Activated naive CD4-positive, alpha-beta T cell treated with anti-CD3 and anti-CD28 coated beads for 36 hours (primary cell): ENCODE data around the gene KDM4B. TPM values are rescaled to one million over a fixed set of nuclear protein-coding genes. Genes with fewer than 3 reads are reported as not detected.

ENCODE experiments used
- CTCF ChIA-PET: fragments of 350-600 bp; sonication (Branson Sonifier 250); formaldehyde crosslinking; loops from one replicate; lab custom pipeline; 2021; ENCODE audit warnings: antibody characterized with exemption; lab: Charles Lee
- DNase-seq: peaks from one replicate; pipeline ENCODE4 v3.0.0-alpha.2; 2020
- H3K27ac Mint-ChIP-seq: one replicate; pipeline ENCODE4 v1.8.0; 2021; ENCODE audit warnings: mild to moderate bottlenecking, mixed read lengths
- H3K27me3 Mint-ChIP-seq: one replicate; pipeline ENCODE4 v1.8.0; 2021; ENCODE audit warnings: low read depth, mixed read lengths
- H3K36me3 Mint-ChIP-seq: one replicate; pipeline ENCODE4 v1.8.0; 2021; ENCODE audit warnings: low read depth, mixed read lengths
- H3K4me1 Mint-ChIP-seq: one replicate; pipeline ENCODE4 v1.8.0; 2021; ENCODE audit warnings: low read depth, mixed read lengths
- H3K4me3 Mint-ChIP-seq: one replicate; pipeline ENCODE4 v1.8.0; 2021; ENCODE audit warnings: mild to moderate bottlenecking, moderate library complexity, mixed read lengths
- H3K9me3 Mint-ChIP-seq: one replicate; pipeline ENCODE4 v1.8.0; 2021; ENCODE audit warnings: mixed read lengths
- intact Hi-C: fragments of 100-400 bp; cut with micrococcal nuclease; formaldehyde crosslinking; loops from one replicate; pipeline ENCODE4 v1.15.1; 2023
- total RNA-seq, 2 experiments: library from RNA; stranded (reverse); gene quantifications; one replicate each; pipeline ENCODE4 v1.2.3, GENCODE V29; 2021

KDM4B gene
- total RNA-seq, 2 experiments from 2014 or later, result 10.5 to 12.7 TPM

GRCh38 chr19:5126498-5127223 lies 157.7 kb downstream of the KDM4B start:
- peaks cover 28% of the 10 kb centered on the region for H3K4me1 Mint-ChIP-seq
- no peak overlapping the region for H3K27ac Mint-ChIP-seq
- DNase-seq, result no peak
- H3K36me3 Mint-ChIP-seq, result peaks cover 5% of the 10 kb centered on the region
- no peaks in the 10 kb centered on the region for H3K9me3 Mint-ChIP-seq
- no peak overlapping the region for H3K4me3 Mint-ChIP-seq
- CTCF ChIA-PET, result interaction anchor here (0.5 kb wide), 1 partner anchor 45 kb away, joined by 4 read pairs; no protein-coding TSS in a partner anchor
- intact Hi-C loops, result no loop called here
- H3K27me3 Mint-ChIP-seq, result no peaks in the 10 kb centered on the region

GRCh38 chr19:5127717-5128116 lies 158.8 kb downstream of the KDM4B start:
- intact Hi-C loops, result no loop called here
- Mint-ChIP-seq H3K4me3 (no peak overlapping the region), H3K27me3 (no peaks in the 10 kb centered on the region), H3K9me3 (no peaks in the 10 kb centered on the region), H3K4me1 (peaks cover 31% of the 10 kb centered on the region), H3K36me3 (no peaks in the 10 kb centered on the region), H3K27ac (no peak overlapping the region)
- CTCF ChIA-PET, result no interaction called here
- no peak for DNase-seq

GRCh38 chr19:5128251-5128935 lies 159.5 kb downstream of the KDM4B start:
- no peak for DNase-seq
- Mint-ChIP-seq H3K9me3 (no peaks in the 10 kb centered on the region), H3K36me3 (no peaks in the 10 kb centered on the region), H3K27me3 (no peaks in the 10 kb centered on the region), H3K4me3 (no peak overlapping the region), H3K4me1 (peaks cover 31% of the 10 kb centered on the region), H3K27ac (no peak overlapping the region)
- intact Hi-C loops, result no loop called here
- CTCF ChIA-PET, result no interaction called here

GRCh38 chr19:5128936-5129389 lies 160.1 kb downstream of the KDM4B start:
- DNase-seq, result no peak
- CTCF ChIA-PET, result no interaction called here
- Mint-ChIP-seq H3K4me3 (no peak overlapping the region), H3K27ac (no peak overlapping the region), H3K9me3 (no peaks in the 10 kb centered on the region), H3K4me1 (peaks cover 31% of the 10 kb centered on the region), H3K36me3 (no peaks in the 10 kb centered on the region), H3K27me3 (no peaks in the 10 kb centered on the region)
- intact Hi-C loops, result no loop called here

GRCh38 chr19:5129691-5130090 lies 160.8 kb downstream of the KDM4B start:
- H3K36me3 Mint-ChIP-seq, result peaks cover 3% of the 10 kb centered on the region
- no peak overlapping the region for H3K4me3 Mint-ChIP-seq
- peaks cover 31% of the 10 kb centered on the region for H3K4me1 Mint-ChIP-seq
- CTCF ChIA-PET, result no interaction called here
- H3K27ac Mint-ChIP-seq, result peak overlapping the region; percentile 83
- H3K27me3 Mint-ChIP-seq, result no peaks in the 10 kb centered on the region
- H3K9me3 Mint-ChIP-seq, result no peaks in the 10 kb centered on the region
- intact Hi-C loops, result loop anchor here (5.0 kb wide), 1 partner anchor 317 kb away; no protein-coding TSS in a partner anchor
- DNase-seq, result no peak

GRCh38 chr19:5130371-5131030 lies 161.6 kb downstream of the KDM4B start:
- peak; percentile 82 for DNase-seq
- intact Hi-C loops, result loop anchor here (5.0 kb wide), 1 partner anchor 318 kb away; no protein-coding TSS in a partner anchor
- Mint-ChIP-seq H3K27me3 (no peaks in the 10 kb centered on the region), H3K4me3 (peak overlapping the region; percentile 49), H3K4me1 (peaks cover 26% of the 10 kb centered on the region), H3K9me3 (no peaks in the 10 kb centered on the region), H3K36me3 (peaks cover 4% of the 10 kb centered on the region), H3K27ac (peak overlapping the region; percentile 83)
- CTCF ChIA-PET, result no interaction called here

- DNase-seq, result no peak
Observed at GRCh38 chr19:5131031-5131505, 162.2 kb downstream of the KDM4B start.

GRCh38 chr19:5131506-5132205 lies 162.7 kb downstream of the KDM4B start:
- CTCF ChIA-PET, result no interaction called here
- H3K9me3 Mint-ChIP-seq, result no peaks in the 10 kb centered on the region
- no peak for DNase-seq
- H3K36me3 Mint-ChIP-seq, result peaks cover 4% of the 10 kb centered on the region
- no peaks in the 10 kb centered on the region for H3K27me3 Mint-ChIP-seq
- peak overlapping the region; percentile 15 for H3K27ac Mint-ChIP-seq
- peaks cover 22% of the 10 kb centered on the region for H3K4me1 Mint-ChIP-seq
- H3K4me3 Mint-ChIP-seq, result peak overlapping the region; percentile 49
- intact Hi-C loops, result loop anchor here (5.0 kb wide), 1 partner anchor 319 kb away; no protein-coding TSS in a partner anchor

More at GRCh38 chr19:5131031-5131505, 162.2 kb downstream of the KDM4B start:
- Mint-ChIP-seq H3K9me3 (no peaks in the 10 kb centered on the region), H3K27ac (peak overlapping the region; percentile 83), H3K4me3 (peak overlapping the region; percentile 49), H3K27me3 (no peaks in the 10 kb centered on the region), H3K36me3 (peaks cover 4% of the 10 kb centered on the region), H3K4me1 (peaks cover 22% of the 10 kb centered on the region)
- CTCF ChIA-PET, result no interaction called here
- intact Hi-C loops, result loop anchor here (5.0 kb wide), 1 partner anchor 319 kb away; no protein-coding TSS in a partner anchor

GRCh38 chr19:5132206-5132560 lies 163.3 kb downstream of the KDM4B start:
- Mint-ChIP-seq H3K27me3 (no peaks in the 10 kb centered on the region), H3K27ac (no peak overlapping the region), H3K36me3 (peaks cover 7% of the 10 kb centered on the region), H3K9me3 (no peaks in the 10 kb centered on the region), H3K4me3 (peak overlapping the region; percentile 9), H3K4me1 (peaks cover 22% of the 10 kb centered on the region)
- CTCF ChIA-PET, result no interaction called here
- intact Hi-C loops, result loop anchor here (5.0 kb wide), 1 partner anchor 320 kb away; no protein-coding TSS in a partner anchor
- no peak for DNase-seq

GRCh38 chr19:5132698-5133651 lies 164.1 kb downstream of the KDM4B start:
- Mint-ChIP-seq H3K36me3 (peaks cover 7% of the 10 kb centered on the region), H3K9me3 (no peaks in the 10 kb centered on the region), H3K4me1 (peaks cover 26% of the 10 kb centered on the region), H3K27me3 (no peaks in the 10 kb centered on the region), H3K4me3 (no peak overlapping the region), H3K27ac (no peak overlapping the region)
- CTCF ChIA-PET, result no interaction called here
- no peak for DNase-seq
- intact Hi-C loops, result loop anchor here (5.0 kb wide), 1 partner anchor 321 kb away; no protein-coding TSS in a partner anchor
